ENCODE results near the gene ZNF20.
A peak's percentile ranks its signal among the peaks of the same experiment; 100 is the strongest.

ZNF20 gene

DNA sequence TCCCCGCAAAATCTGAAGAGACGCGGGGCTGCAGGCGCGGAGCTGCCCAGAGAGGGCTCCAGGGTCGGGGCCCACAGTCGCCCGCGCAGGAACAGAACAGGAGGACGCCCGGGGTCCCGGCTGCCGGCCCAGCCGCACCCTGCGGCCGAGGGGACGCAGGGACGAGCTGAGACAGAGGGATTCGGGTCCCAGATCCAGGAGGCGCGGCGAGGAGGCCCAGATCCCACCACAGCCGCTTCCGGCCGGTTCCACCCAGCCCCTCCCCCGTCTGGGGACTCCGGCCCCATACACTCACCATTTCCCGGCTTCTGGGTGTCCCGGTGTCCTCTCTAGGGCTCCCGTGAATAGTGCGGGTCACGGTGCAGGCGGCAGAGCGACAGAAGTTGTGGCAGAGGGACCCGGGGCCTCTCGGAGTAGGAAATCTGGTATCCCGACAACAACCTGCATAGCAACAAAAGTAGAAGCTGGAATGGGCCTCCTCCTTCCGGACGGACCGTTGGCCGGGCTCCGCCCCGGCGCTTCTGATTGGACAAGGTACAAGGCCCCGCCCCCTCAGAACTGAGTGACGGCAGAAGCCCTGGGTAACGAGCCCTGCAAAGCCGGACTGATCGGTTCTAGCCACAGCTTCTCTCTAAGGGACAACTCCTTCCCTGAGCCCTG is at the start of gene ZNF20:
Gene ZNF20, minus strand, starts transcription at position 466 of the 660 bp plus-strand sequence. Its CDS starts 168 bp downstream, at position 298.
- peak; percentile 79 for DNase-seq (ENCODE audit: extremely low read depth, low read depth)
- no peak for TF ChIP-seq CTCF (IDR thresholded peaks at IDR 0.05; ENCODE audit: low read depth, low read length)

DNA sequence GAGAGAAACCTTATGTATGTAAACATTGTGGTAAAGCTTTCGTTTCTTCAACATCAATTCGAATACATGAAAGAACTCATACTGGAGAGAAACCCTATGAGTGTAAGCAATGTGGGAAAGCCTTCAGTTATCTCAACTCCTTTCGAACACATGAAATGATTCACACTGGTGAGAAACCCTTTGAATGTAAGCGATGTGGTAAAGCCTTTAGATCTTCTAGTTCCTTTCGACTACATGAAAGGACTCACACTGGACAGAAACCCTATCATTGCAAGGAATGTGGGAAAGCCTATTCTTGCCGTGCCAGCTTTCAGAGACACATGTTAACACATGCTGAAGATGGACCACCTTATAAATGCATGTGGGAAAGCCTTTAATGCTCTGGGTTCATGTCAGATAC is 47.5 kb upstream of the ZNF20 start:
- no peak for DNase-seq (ENCODE audit: extremely low read depth, low read depth)
- TF ChIP-seq CTCF (IDR thresholded peaks at IDR 0.05; ENCODE audit: low read depth, low read length) = no peak

DNA sequence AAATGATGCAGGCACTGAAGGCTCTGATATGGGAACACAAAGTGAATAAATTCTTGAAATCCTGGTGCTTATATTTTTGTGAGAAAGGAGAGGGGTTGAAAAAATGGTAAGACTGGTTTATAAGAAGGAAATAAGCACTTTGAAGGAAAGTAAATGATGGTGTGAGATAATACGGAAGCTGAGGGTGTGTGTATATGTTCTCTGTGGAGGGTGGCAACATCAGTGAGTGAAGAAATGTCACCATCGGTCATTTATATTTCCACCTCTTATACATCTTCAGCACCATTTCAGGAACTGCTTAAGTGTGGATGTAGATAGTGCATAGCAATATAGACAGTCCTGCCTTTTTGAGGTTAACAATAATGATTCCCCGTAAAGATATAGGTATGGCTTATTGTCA is 40.2 kb upstream of the ZNF20 start:
- no peak for TF ChIP-seq CTCF (IDR thresholded peaks at IDR 0.05; ENCODE audit: low read depth, low read length)
- no peak for DNase-seq (ENCODE audit: extremely low read depth, low read depth)

DNA sequence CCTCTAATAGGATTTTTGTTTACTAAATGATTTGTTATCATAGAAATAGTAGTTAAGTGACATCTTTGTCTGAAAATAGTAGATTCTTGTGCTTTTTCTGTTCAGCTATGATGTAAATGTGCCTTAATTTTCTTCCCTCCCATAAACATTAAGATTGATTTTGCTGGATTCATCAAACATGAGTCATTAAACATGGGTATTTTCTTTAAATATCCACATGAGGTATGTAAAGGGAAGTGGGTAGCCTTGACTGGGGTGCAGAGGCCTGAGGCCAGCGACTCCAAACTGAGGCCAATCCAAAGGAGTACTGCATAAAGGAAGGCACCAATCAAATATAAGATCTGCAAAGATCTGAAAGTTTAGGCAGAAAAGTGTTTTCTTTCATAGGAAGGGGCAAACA is 26.5 kb upstream of the ZNF20 start:
- no peak for TF ChIP-seq CTCF (IDR thresholded peaks at IDR 0.05; ENCODE audit: low read depth, low read length)
- no peak for DNase-seq (ENCODE audit: extremely low read depth, low read depth)

GRCh38 chr19:12163826-12164225 is 23.7 kb upstream of the ZNF20 start:
- TF ChIP-seq CTCF (IDR thresholded peaks at IDR 0.05; ENCODE audit: low read depth, low read length) = no peak
- DNase-seq (ENCODE audit: extremely low read depth, low read depth) = no peak

GRCh38 chr19:12162882-12163806 is 23.0 kb upstream of the ZNF20 start, which contains the start of gene ZNF136:
TSS of gene ZNF136 (plus strand) at chr19:12163096. CDS start at chr19:12163204, 108 bp downstream.
- no peak for TF ChIP-seq CTCF (IDR thresholded peaks at IDR 0.05; ENCODE audit: low read depth, low read length)
- peak; percentile 84 for DNase-seq (ENCODE audit: extremely low read depth, low read depth)

DNA sequence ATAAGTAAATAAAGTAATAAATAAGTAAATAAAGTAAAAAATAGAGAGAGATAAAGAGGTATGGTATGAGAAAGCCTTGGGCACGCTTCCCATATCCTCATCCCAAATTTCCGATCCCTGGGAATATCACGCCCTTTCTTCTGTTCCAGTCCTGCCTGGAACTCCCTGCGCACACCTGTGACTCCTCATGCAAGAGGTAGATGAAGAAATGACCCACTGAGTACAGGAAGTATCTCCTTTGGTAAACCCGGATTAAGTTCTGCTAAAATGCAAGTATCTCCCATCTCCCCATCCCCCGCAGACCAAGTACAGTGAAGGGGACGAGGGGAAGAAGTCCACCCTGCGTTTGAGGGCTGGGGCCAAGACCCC is 22.3 kb upstream of the ZNF20 start:
- DNase-seq (ENCODE audit: extremely low read depth, low read depth) = no peak
- TF ChIP-seq CTCF (IDR thresholded peaks at IDR 0.05; ENCODE audit: low read depth, low read length) = no peak

All from AG09319 (cell line).